Vagina (tissue), 2 donors: ENCODE measurements around the gene MCRS1. TPM values are rescaled to one million over a fixed set of nuclear protein-coding genes. Genes with fewer than 3 reads are reported as not detected.
"Not testable (repeated sequence)": the region's sequence is repeated elsewhere in the genome, so short reads cannot be mapped to it uniquely, and the experiment has no call there.

Experiments used
- DNase-seq, 2 donors: peaks; one replicate each; pipeline ENCODE4 v3.0.0-alpha.2; 2017; ENCODE audit errors: extremely low spot score in 2 of 2
- H3K27ac ChIP-seq: fragments of 200-600 bp; sonication (generic); one replicate; pipeline ENCODE4 v1.5.1; 2019
- H3K27me3 ChIP-seq: fragments of 200-600 bp; sonication (generic); one replicate; pipeline ENCODE4 v1.5.1; 2019
- H3K36me3 ChIP-seq, 2 donors: fragments of 200-600 bp; sonication (generic); one replicate each; pipeline ENCODE4 v1.5.1; 2017 to 2019
- H3K4me1 ChIP-seq: fragments of 200-600 bp; sonication (generic); one replicate; pipeline ENCODE4 v1.5.1; 2019
- H3K4me3 ChIP-seq, 2 donors: fragments of 200-600 bp; sonication (generic); 1 replicate in 1 of 2; 2 replicates in 1 of 2; pipeline ENCODE4 v1.5.1; 2016 to 2019
- H3K9me3 ChIP-seq: fragments of 200-600 bp; sonication (generic); one replicate; pipeline ENCODE4 v1.5.1; 2019
- CTCF ChIP-seq, 3 experiments: fragments of 450-650 bp in 2 of 3; fragments of 200-600 bp in 1 of 3; sonication (generic) in 1 of 3; IDR thresholded peaks; one replicate each; pipeline ENCODE4 v1.5.1; 2017 to 2019; ENCODE audit warnings: antibody characterized with exemption in 3 of 3, mild to moderate bottlenecking in 2 of 3, moderate library complexity in 2 of 3
- POLR2A ChIP-seq, 2 donors: fragments of 450-650 bp; IDR thresholded peaks; one replicate each; pipeline ENCODE4 v1.6.1; 2017; ENCODE audit warnings: antibody characterized with exemption in 2 of 2, mild to moderate bottlenecking in 2 of 2, moderate library complexity in 2 of 2
- POLR2AphosphoS5 ChIP-seq, 2 donors: sonication (generic); formaldehyde crosslinking; IDR thresholded peaks; one replicate each; pipeline ENCODE4 v1.9.0; 2017; ENCODE audit warnings: antibody characterized with exemption in 2 of 2, mild to moderate bottlenecking in 2 of 2, low read depth in 1 of 2; ENCODE audit not compliant: insufficient read depth in 1 of 2
- intact Hi-C: fragments of 100-400 bp; cut with DNase I; formaldehyde crosslinking; loops from one replicate; pipeline ENCODE4 v1.15.1; 2023
- total RNA-seq: library from RNA; depleted of rRNA; stranded (reverse); fragments of >200 nt; gene quantifications from one replicate; pipeline ENCODE4 v1.2.3, GENCODE V29; 2016

The MCRS1 gene
- total RNA-seq, 1 donor from 2014 or later: 40.8 TPM

DNA sequence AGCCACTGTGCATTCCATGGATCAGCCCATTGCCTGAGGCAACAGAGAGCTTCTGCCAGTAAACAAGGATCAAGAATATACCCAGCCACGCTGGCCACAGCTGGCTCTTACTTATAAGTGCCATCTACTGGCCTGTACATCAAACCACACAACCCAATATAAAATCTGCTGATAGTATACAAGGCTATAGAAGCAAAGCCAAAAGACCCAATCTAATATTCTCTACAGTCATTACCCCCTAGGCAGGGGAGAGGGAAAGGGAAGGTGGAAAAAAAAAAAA is 41.9 kb upstream of the MCRS1 start:
- intact Hi-C loops: no loop called here
- Histone ChIP-seq H3K27ac (no peak overlapping the region), H3K4me3 (no peak overlapping the region), H3K27me3 (no peaks in the 10 kb centered on the region), H3K9me3 (no peaks in the 10 kb centered on the region), H3K4me1 (no peaks in the 10 kb centered on the region), H3K36me3 (no peaks in the 10 kb centered on the region)
- TF ChIP-seq POLR2AphosphoS5 (IDR thresholded peaks at IDR 0.05; ENCODE audit: insufficient read depth in 1 of 2, low read depth in 1 of 2): no peak
- TF ChIP-seq CTCF (IDR thresholded peaks at IDR 0.05): no peak
- no peak for TF ChIP-seq POLR2A (IDR thresholded peaks at IDR 0.05)
- DNase-seq: no peak

- no peaks in the 10 kb centered on the region for H3K36me3 ChIP-seq
- no peaks in the 10 kb centered on the region for H3K9me3 ChIP-seq
- intact Hi-C loops: no loop called here
- no peak for DNase-seq
- H3K27ac ChIP-seq: no peak overlapping the region
- no peak for TF ChIP-seq CTCF (IDR thresholded peaks at IDR 0.05)
- TF ChIP-seq POLR2AphosphoS5 (IDR thresholded peaks at IDR 0.05; ENCODE audit: insufficient read depth in 1 of 2, low read depth in 1 of 2): no peak
- no peak for TF ChIP-seq POLR2A (IDR thresholded peaks at IDR 0.05)
- no peak overlapping the region for H3K4me3 ChIP-seq
- H3K27me3 ChIP-seq: no peaks in the 10 kb centered on the region
- no peaks in the 10 kb centered on the region for H3K4me1 ChIP-seq
Measured at GRCh38 chr12:49609059-49609874, 41.3 kb upstream of the MCRS1 start.

GRCh38 chr12:49605539-49605938 is 37.6 kb upstream of the MCRS1 start, which contains the start of gene FAM186B:
Gene FAM186B, minus strand, starts transcription at chr12:49605639. Its CDS starts 162 bp downstream, at chr12:49605477.
- H3K4me1 ChIP-seq, DNase-seq, H3K27ac ChIP-seq, H3K9me3 ChIP-seq, intact Hi-C loops, H3K27me3 ChIP-seq, H3K4me3 ChIP-seq, H3K36me3 ChIP-seq: not testable (repeated sequence)

DNA sequence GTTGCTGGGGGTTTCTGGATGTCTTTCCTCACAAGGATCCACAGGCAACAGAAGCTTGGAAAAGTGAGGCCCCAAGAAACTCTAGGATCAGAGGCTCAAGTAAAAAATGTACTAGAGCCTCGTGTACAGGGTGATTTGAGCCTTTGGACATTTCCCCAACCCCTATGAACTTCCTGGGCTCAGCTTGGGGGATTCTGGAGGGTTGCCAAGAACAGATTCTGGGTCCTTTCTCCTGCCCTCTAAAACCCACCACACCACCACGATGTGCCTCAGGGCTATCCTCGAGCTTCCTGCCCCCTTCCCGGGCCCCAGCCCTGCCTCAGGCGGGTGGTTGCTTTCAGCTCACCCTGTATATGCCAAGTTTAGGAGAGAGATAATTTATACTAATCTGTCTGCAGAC is 36.9 kb upstream of the MCRS1 start:
- no peak overlapping the region for H3K27ac ChIP-seq
- H3K27me3 ChIP-seq: no peaks in the 10 kb centered on the region
- no peak for DNase-seq
- intact Hi-C loops: no loop called here
- TF ChIP-seq CTCF (IDR thresholded peaks at IDR 0.05) (no peak), POLR2AphosphoS5 (IDR thresholded peaks at IDR 0.05; ENCODE audit: insufficient read depth in 1 of 2, low read depth in 1 of 2) (no peak), POLR2A (IDR thresholded peaks at IDR 0.05) (no peak)
- H3K36me3 ChIP-seq: no peaks in the 10 kb centered on the region
- H3K9me3 ChIP-seq: no peaks in the 10 kb centered on the region
- H3K4me3 ChIP-seq: no peak overlapping the region
- H3K4me1 ChIP-seq: no peaks in the 10 kb centered on the region

- intact Hi-C loops: no loop called here
- Histone ChIP-seq H3K27me3 (no peaks in the 10 kb centered on the region), H3K27ac (no peak overlapping the region), H3K4me3 (no peak overlapping the region), H3K9me3 (no peaks in the 10 kb centered on the region), H3K36me3 (no peaks in the 10 kb centered on the region), H3K4me1 (no peaks in the 10 kb centered on the region)
- no peak for TF ChIP-seq CTCF (IDR thresholded peaks at IDR 0.05)
- no peak for TF ChIP-seq POLR2AphosphoS5 (IDR thresholded peaks at IDR 0.05; ENCODE audit: insufficient read depth in 1 of 2, low read depth in 1 of 2)
- no peak for TF ChIP-seq POLR2A (IDR thresholded peaks at IDR 0.05)
- DNase-seq: no peak
Measured at GRCh38 chr12:49603721-49604120, 35.8 kb upstream of the MCRS1 start.
